GM19193 (cell line): Measurements from ENCODE around the gene CRYBB3.

Experiments
- POLR2A ChIP-seq: IDR thresholded peaks from 4 replicates; pipeline ENCODE4 v1.6.1; 2011; ENCODE audit not compliant: insufficient read depth, insufficient read length; ENCODE audit errors: extremely low read depth

CRYBB3 gene

GRCh38 chr22:25167834-25168601 is 31.6 kb upstream of the CRYBB3 start:
- TF ChIP-seq POLR2A = no peak

- TF ChIP-seq POLR2A = no peak
Measured at GRCh38 chr22:25169278-25170031, 30.2 kb upstream of the CRYBB3 start.

GRCh38 chr22:25170426-25170980 is 29.2 kb upstream of the CRYBB3 start:
- no peak for TF ChIP-seq POLR2A

GRCh38 chr22:25172153-25172552 is 27.5 kb upstream of the CRYBB3 start:
- no peak for TF ChIP-seq POLR2A

GRCh38 chr22:25174156-25174887 is 25.3 kb upstream of the CRYBB3 start:
- no peak for TF ChIP-seq POLR2A

- no peak for TF ChIP-seq POLR2A
Measured at GRCh38 chr22:25174888-25175411, 24.7 kb upstream of the CRYBB3 start.

GRCh38 chr22:25176175-25176574 is 23.5 kb upstream of the CRYBB3 start:
- no peak for TF ChIP-seq POLR2A

GRCh38 chr22:25176799-25177198 is 22.9 kb upstream of the CRYBB3 start:
- TF ChIP-seq POLR2A = no peak

- TF ChIP-seq POLR2A = no peak
Measured at GRCh38 chr22:25177226-25177625, 22.4 kb upstream of the CRYBB3 start.

GRCh38 chr22:25177895-25178294 is 21.8 kb upstream of the CRYBB3 start:
- TF ChIP-seq POLR2A = no peak

- TF ChIP-seq POLR2A = no peak
Measured at GRCh38 chr22:25182131-25183110, 17.2 kb upstream of the CRYBB3 start.

GRCh38 chr22:25183949-25184619 is 15.6 kb upstream of the CRYBB3 start:
- TF ChIP-seq POLR2A = no peak

- TF ChIP-seq POLR2A = no peak
Measured at GRCh38 chr22:25186140-25186539, 13.5 kb upstream of the CRYBB3 start.

GRCh38 chr22:25187469-25187868 is 12.2 kb upstream of the CRYBB3 start:
- TF ChIP-seq POLR2A = no peak

- no peak for TF ChIP-seq POLR2A
Measured at GRCh38 chr22:25192406-25192805, 7.3 kb upstream of the CRYBB3 start.
